SJCRH30 (cell line): Measurements from ENCODE around the gene TRIM63. TPM values are rescaled to one million over a fixed set of nuclear protein-coding genes. Genes with fewer than 3 reads are reported as not detected.

Experiments
- DNase-seq, 2 experiments: peaks; one replicate each; pipeline ENCODE4 v3.0.0-alpha.2; 2015 to 2020
- H3K27ac ChIP-seq: fragments of 250-450 bp; sonication (Bioruptor Pico); 2 replicates; pipeline ENCODE4 v1.5.1; 2020; ENCODE audit warnings: mild to moderate bottlenecking, moderate library complexity
- H3K27me3 ChIP-seq: fragments of 250-450 bp; sonication (Bioruptor Pico); 2 replicates; pipeline ENCODE4 v1.5.1; 2020; ENCODE audit warnings: mild to moderate bottlenecking, moderate library complexity
- H3K36me3 ChIP-seq: fragments of 250-450 bp; sonication (Bioruptor Pico); 2 replicates; pipeline ENCODE4 v1.5.1; 2020; ENCODE audit warnings: mild to moderate bottlenecking, moderate library complexity
- H3K4me1 ChIP-seq: fragments of 250-450 bp; sonication (Bioruptor Pico); 2 replicates; pipeline ENCODE4 v1.5.1; 2020; ENCODE audit warnings: mild to moderate bottlenecking, moderate library complexity
- H3K4me3 ChIP-seq: fragments of 250-450 bp; sonication (Bioruptor Pico); 2 replicates; pipeline ENCODE4 v1.5.1; 2020; ENCODE audit warnings: mild to moderate bottlenecking, moderate library complexity
- H3K9me3 ChIP-seq: fragments of 250-450 bp; sonication (Bioruptor Pico); replicated peaks from 2 replicates; pipeline ENCODE4 v1.5.1; 2020; ENCODE audit warnings: mild to moderate bottlenecking, moderate library complexity
- total RNA-seq: library from RNA; depleted of rRNA; stranded (reverse); fragments of >200 nt; shearing (Covaris generic); gene quantifications from 2 replicates; pipeline ENCODE4 v1.2.3, GENCODE V29; 2014; rRNA removed

Gene TRIM63
- total RNA-seq, 1 experiment from 2014 or later, result not detected

GRCh38 chr1:26015358-26015757, 52.1 kb downstream of the TRIM63 start:
- Histone ChIP-seq H3K4me1 (peaks cover 35% of the 10 kb centered on the region), H3K9me3 (no peaks in the 10 kb centered on the region), H3K27me3 (no peaks in the 10 kb centered on the region), H3K4me3 (no peak overlapping the region), H3K36me3 (no peaks in the 10 kb centered on the region), H3K27ac (no peak overlapping the region)
- no peak for DNase-seq

- H3K9me3 ChIP-seq, result no peaks in the 10 kb centered on the region
- H3K27ac ChIP-seq, result no peak overlapping the region
- no peaks in the 10 kb centered on the region for H3K27me3 ChIP-seq
- H3K4me1 ChIP-seq, result peaks cover 25% of the 10 kb centered on the region
- H3K36me3 ChIP-seq, result no peaks in the 10 kb centered on the region
- no peak overlapping the region for H3K4me3 ChIP-seq
- no peak for DNase-seq
These were observed 53.3 kb downstream of the TRIM63 start for GRCh38 chr1:26014179-26014578.

DNA sequence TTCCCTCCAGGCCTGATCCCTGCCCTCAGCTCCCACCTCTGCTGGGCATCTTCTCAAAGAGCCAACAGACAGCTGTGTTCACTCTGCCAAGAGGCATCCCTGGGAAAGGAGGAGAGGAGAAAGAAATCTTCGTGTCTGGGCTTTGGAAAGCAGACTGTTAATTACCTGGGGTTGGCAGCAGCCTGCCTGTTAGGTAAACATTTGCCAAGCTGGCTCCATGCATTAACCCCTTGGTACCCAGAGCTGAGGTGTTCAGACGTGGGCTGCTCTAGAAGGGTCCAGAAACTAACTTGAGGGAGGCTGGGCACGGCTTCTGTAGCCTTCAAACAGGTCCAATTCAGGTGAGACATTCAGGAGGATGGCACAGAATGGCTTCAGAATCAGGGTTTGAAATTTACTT, 54.6 kb downstream of the TRIM63 start:
- no peaks in the 10 kb centered on the region for H3K9me3 ChIP-seq
- H3K4me1 ChIP-seq, result peaks cover 19% of the 10 kb centered on the region
- H3K4me3 ChIP-seq, result no peak overlapping the region
- no peak for DNase-seq
- no peaks in the 10 kb centered on the region for H3K36me3 ChIP-seq
- no peak overlapping the region for H3K27ac ChIP-seq
- H3K27me3 ChIP-seq, result no peaks in the 10 kb centered on the region

DNA sequence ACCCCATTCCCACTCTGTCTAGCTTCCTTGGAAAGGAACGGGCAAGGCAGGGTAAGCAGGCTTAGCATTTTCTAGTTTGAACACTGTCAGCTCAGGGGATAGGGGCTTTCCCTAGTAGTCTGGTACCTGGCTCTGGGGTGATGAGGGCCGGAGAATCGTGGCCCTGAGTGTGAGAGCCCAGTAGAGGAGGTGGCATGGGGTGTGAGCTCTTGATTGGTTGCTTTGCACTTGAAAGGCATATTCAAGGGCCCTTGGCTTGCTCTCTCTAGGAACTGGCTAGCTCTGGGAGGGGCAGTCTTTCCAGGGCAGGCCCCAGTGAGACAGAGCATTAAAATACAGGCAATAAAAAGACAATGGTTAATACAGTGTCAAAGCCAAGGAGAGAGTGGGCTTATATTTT, 56.6 kb downstream of the TRIM63 start:
- Histone ChIP-seq H3K9me3 (no peaks in the 10 kb centered on the region), H3K4me3 (no peak overlapping the region), H3K27ac (no peak overlapping the region), H3K36me3 (no peaks in the 10 kb centered on the region), H3K4me1 (no peaks in the 10 kb centered on the region), H3K27me3 (peaks cover 7% of the 10 kb centered on the region; the same call in 1 of the 2 replicates)
- no peak for DNase-seq

DNA sequence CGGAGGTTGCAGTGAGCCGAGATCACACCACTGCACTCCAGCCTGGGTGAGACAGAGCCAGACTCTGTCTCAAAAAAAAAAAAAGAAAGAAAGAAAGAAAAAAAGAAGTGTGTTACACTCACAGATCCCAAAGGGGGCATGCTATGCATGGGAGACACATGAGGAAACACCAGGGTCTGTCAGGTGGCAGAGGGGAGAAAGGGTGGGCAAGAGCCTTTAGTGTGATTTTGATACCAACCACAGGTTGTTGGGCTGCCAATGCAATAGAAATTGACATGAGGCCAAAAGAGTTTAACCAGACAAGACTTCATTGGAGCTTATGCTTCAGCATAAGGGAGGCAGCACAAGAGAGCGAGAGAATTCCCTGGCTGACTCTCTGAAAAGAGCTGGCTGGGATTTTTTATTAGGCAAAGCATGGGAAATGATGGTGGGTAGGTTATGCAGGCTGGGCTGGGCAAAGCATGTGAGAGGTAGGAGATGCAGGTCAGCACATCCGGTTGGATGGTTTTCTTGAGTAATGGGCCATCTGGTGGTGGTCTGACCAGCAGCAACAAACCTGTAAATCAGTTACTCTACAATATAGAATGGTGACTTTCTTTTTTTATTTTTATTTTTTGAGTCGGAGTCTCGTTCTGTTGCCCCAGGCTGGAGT, 57.5 kb downstream of the TRIM63 start:
- Histone ChIP-seq H3K9me3 (no peaks in the 10 kb centered on the region), H3K4me3 (no peak overlapping the region), H3K4me1 (no peaks in the 10 kb centered on the region), H3K27me3 (peaks cover 9% of the 10 kb centered on the region; the same call in 1 of the 2 replicates), H3K36me3 (no peaks in the 10 kb centered on the region), H3K27ac (no peak overlapping the region)
- peak in 1 of 2 experiments; percentile 59 for DNase-seq

DNA sequence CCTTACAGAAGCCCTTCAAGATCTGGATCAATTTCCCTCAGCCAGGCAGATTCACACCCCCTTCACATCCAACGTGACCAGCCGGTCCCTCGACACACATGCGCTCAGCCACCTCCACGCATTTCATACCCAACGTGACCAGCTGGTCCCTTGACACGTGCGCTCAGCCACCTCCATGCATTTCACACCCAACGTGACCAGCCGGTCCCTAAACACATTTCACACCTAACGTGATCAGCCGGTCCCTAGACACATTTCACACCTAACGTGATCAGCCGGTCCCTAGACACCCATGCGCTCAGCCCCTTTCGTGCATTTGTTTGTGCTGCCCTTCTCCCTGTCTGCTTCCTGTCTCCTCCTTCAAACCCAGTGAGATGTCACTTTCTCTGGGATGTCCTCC, 60.7 kb downstream of the TRIM63 start:
- Histone ChIP-seq H3K4me1 (no peaks in the 10 kb centered on the region), H3K36me3 (no peaks in the 10 kb centered on the region), H3K27me3 (peaks cover 9% of the 10 kb centered on the region; the same call in 1 of the 2 replicates), H3K4me3 (no peak overlapping the region), H3K27ac (no peak overlapping the region), H3K9me3 (no peaks in the 10 kb centered on the region)
- no peak for DNase-seq

DNA sequence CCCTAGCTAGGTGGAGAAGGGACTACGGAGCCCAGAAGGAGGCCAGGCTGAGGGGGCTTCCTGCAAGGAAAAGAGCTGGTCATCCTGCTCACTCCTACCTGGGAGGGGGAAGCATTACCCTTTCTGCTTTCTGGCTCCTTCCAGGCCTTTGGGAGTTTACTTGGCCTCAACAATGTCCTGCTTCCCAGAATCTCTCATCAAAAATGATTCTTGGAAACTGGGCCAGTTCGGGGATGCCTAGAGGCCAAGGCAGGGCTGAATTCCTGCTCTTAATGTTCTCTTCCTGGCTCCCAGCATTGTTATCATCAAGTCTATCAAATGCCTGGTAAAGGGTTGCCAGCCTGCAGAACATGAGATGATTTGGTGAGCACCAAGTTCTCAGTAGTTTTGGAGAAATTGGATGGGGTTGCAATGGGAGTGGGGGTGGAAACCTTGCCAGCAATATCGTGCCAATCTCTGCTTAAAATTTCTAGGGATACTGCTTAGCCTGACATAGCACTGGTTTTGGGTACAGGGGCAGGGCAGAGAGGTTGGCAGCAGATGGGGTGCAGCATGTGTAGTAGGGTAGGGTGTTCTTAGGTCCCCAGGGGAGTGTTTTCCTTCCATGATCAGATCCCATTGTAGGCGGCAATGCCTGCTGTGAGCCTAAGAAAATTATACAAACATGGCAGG, 61.9 kb downstream of the TRIM63 start:
- no peaks in the 10 kb centered on the region for H3K9me3 ChIP-seq
- H3K4me3 ChIP-seq, result no peak overlapping the region
- no peaks in the 10 kb centered on the region for H3K36me3 ChIP-seq
- no peaks in the 10 kb centered on the region for H3K4me1 ChIP-seq
- no peak overlapping the region for H3K27ac ChIP-seq
- no peak for DNase-seq
- peaks cover 9% of the 10 kb centered on the region; the same call in 1 of the 2 replicates for H3K27me3 ChIP-seq

GRCh38 chr1:26003756-26004155, 63.7 kb downstream of the TRIM63 start:
- DNase-seq, result no peak
- Histone ChIP-seq H3K27me3 (peaks cover 9% of the 10 kb centered on the region; the same call in 1 of the 2 replicates), H3K9me3 (no peaks in the 10 kb centered on the region), H3K4me3 (no peak overlapping the region), H3K4me1 (peaks cover 6% of the 10 kb centered on the region), H3K36me3 (no peaks in the 10 kb centered on the region), H3K27ac (no peak overlapping the region)

- DNase-seq, result no peak
- H3K27me3 ChIP-seq, result peaks cover 9% of the 10 kb centered on the region; the same call in 1 of the 2 replicates
- no peaks in the 10 kb centered on the region for H3K36me3 ChIP-seq
- H3K4me3 ChIP-seq, result no peak overlapping the region
- H3K4me1 ChIP-seq, result peaks cover 6% of the 10 kb centered on the region
- no peaks in the 10 kb centered on the region for H3K9me3 ChIP-seq
- no peak overlapping the region for H3K27ac ChIP-seq
These were observed 64.2 kb downstream of the TRIM63 start for GRCh38 chr1:26003262-26003661.

Other genes with a start within 250 kb of the TRIM63 start
- 47.9 and 49.9 TPM in 2 replicates for gene MTFR1L, start 247.7 kb downstream of the TRIM63 start, total RNA-seq
- gene AUNIP, start 208.2 kb downstream of the TRIM63 start, total RNA-seq, result 28.9 and 34.3 TPM in 2 replicates
- gene PAQR7, start 191.9 kb downstream of the TRIM63 start, total RNA-seq, result 2.1 and 2.4 TPM in 2 replicates
- gene STMN1, start 161.2 kb downstream of the TRIM63 start, total RNA-seq, result 1,028 and 1,091 TPM in 2 replicates
- 3.8 and 4.0 TPM in 2 replicates for gene PAFAH2, start 69.6 kb downstream of the TRIM63 start, total RNA-seq
- gene EXTL1, start 45.9 kb downstream of the TRIM63 start, total RNA-seq, result 32.7 and 38.7 TPM in 2 replicates
- 0.08 and 0.26 TPM in 2 replicates for gene SLC30A2, start 21.5 kb downstream of the TRIM63 start, total RNA-seq
- gene PDIK1L, start 44.2 kb upstream of the TRIM63 start, total RNA-seq, result 8.1 and 8.7 TPM in 2 replicates
- gene FAM110D, start 91.4 kb upstream of the TRIM63 start, total RNA-seq, result 0.10 and 0.18 TPM in 2 replicates
- gene C1orf232, start 101.3 kb upstream of the TRIM63 start, total RNA-seq, result 0.18 TPM in 1 of 2 replicates, not detected in the other
- 27.4 and 38.8 TPM in 2 replicates for gene ZNF593, start 102.3 kb upstream of the TRIM63 start, total RNA-seq
- gene ZNF593OS, start 104.2 kb upstream of the TRIM63 start, total RNA-seq, result not detected in 2 replicates
- 1.2 and 2.6 TPM in 2 replicates for gene CNKSR1, start 109.9 kb upstream of the TRIM63 start, total RNA-seq
- gene CATSPER4, start 123.0 kb upstream of the TRIM63 start, total RNA-seq, result not detected in 2 replicates
- gene CEP85, start 166.6 kb upstream of the TRIM63 start, total RNA-seq, result 34.8 and 39.1 TPM in 2 replicates
- gene SH3BGRL3, start 212.5 kb upstream of the TRIM63 start, total RNA-seq, result 41.5 and 43.4 TPM in 2 replicates
- 3.5 and 5.3 TPM in 2 replicates for gene UBXN11, start 239.0 kb upstream of the TRIM63 start, total RNA-seq